DMS153 treated with DMSO at 0.1 percent for 48 hours (cell line): Measurements from ENCODE around the gene DDTL.

ENCODE experiments used
- DNase-seq: peaks from one replicate; lab custom pipeline; 2025; ENCODE audit not compliant: unreplicated experiment; lab: John Stamatoyannopoulos, UW

The DDTL gene

GRCh38 chr22:24005201-24005600, 38.5 kb downstream of the DDTL start, which contains the start of gene GSTT4:
Gene GSTT4, minus strand, starts transcription at chr22:24005453. Its CDS starts 97 bp downstream, at chr22:24005356.
- DNase-seq: no peak

- no peak for DNase-seq
These were observed 39.7 kb downstream of the DDTL start for GRCh38 chr22:24006207-24006913.

- DNase-seq: no peak
These were observed 40.2 kb downstream of the DDTL start for GRCh38 chr22:24006914-24007214.

- no peak for DNase-seq
These were observed 40.7 kb downstream of the DDTL start for GRCh38 chr22:24007253-24008021.

- DNase-seq: no peak
These were observed 41.3 kb downstream of the DDTL start for GRCh38 chr22:24008022-24008283.

- DNase-seq: no peak
These were observed 41.9 kb downstream of the DDTL start for GRCh38 chr22:24008381-24009226.

GRCh38 chr22:24009227-24010017, 42.7 kb downstream of the DDTL start:
- DNase-seq: no peak

- DNase-seq: no peak
These were observed 43.3 kb downstream of the DDTL start for GRCh38 chr22:24010018-24010391.

- no peak for DNase-seq
These were observed 45.0 kb downstream of the DDTL start for GRCh38 chr22:24011735-24012068.

GRCh38 chr22:24016156-24016555, 49.5 kb downstream of the DDTL start:
- no peak for DNase-seq

- DNase-seq: no peak
These were observed 54.6 kb downstream of the DDTL start for GRCh38 chr22:24021304-24021703.
